Endodermal cell (in vitro differentiated cells): Measurements from ENCODE around the gene KIF6. TPM values are rescaled to one million over a fixed set of nuclear protein-coding genes. Genes with fewer than 3 reads are reported as not detected.

Source experiments
- DNase-seq: peaks from one replicate; pipeline ENCODE4 v3.0.0-alpha.2; 2017
- H3K27ac ChIP-seq: 2 replicates; pipeline ENCODE4 v1.5.1; 2013; ENCODE audit warnings: mild to moderate bottlenecking, low read depth, low read length, moderate library complexity
- H3K27me3 ChIP-seq: 2 replicates; pipeline ENCODE4 v1.6.1; 2013; ENCODE audit warnings: mild to moderate bottlenecking, low read length, moderate library complexity; ENCODE audit not compliant: insufficient read depth, control insufficient read depth, poor library complexity, severe bottlenecking
- H3K36me3 ChIP-seq: 2 replicates; pipeline ENCODE4 v1.7.0; 2013; ENCODE audit warnings: mild to moderate bottlenecking, low read length, moderate library complexity; ENCODE audit not compliant: control insufficient read depth, insufficient read depth
- H3K4me1 ChIP-seq: one replicate; pipeline ENCODE4 v1.7.0; 2013; ENCODE audit warnings: low read length; ENCODE audit not compliant: control insufficient read depth, insufficient read depth
- H3K4me3 ChIP-seq: 2 replicates; pipeline ENCODE4 v1.5.1; 2013; ENCODE audit warnings: mild to moderate bottlenecking, low read length, moderate library complexity
- H3K9ac ChIP-seq: 2 replicates; pipeline ENCODE4 v1.6.1; 2013; ENCODE audit warnings: mild to moderate bottlenecking, low read length, moderate library complexity; ENCODE audit not compliant: poor library complexity, severe bottlenecking; ENCODE audit errors: extremely low read depth
- H3K9me3 ChIP-seq: 2 replicates; pipeline ENCODE4 v1.6.1; 2013; ENCODE audit warnings: mild to moderate bottlenecking, low read length, moderate library complexity; ENCODE audit not compliant: control insufficient read depth
- H3K27ac Mint-ChIP-seq: 2 replicates; pipeline ENCODE4 v1.8.0; 2020; ENCODE audit warnings: mixed read lengths
- H3K27me3 Mint-ChIP-seq: 2 replicates; pipeline ENCODE4 v1.8.0; 2021; ENCODE audit warnings: mild to moderate bottlenecking, mixed read lengths; ENCODE audit not compliant: insufficient read depth
- H3K36me3 Mint-ChIP-seq: 2 replicates; pipeline ENCODE4 v1.8.0; 2020; ENCODE audit warnings: low read depth, mixed read lengths
- H3K4me1 Mint-ChIP-seq: 2 replicates; pipeline ENCODE4 v1.8.0; 2020; ENCODE audit warnings: mixed read lengths
- H3K4me3 Mint-ChIP-seq: 2 replicates; pipeline ENCODE4 v1.8.0; 2020; ENCODE audit warnings: mild to moderate bottlenecking, moderate library complexity, mixed read lengths
- H3K9me3 Mint-ChIP-seq: 2 replicates; pipeline ENCODE4 v1.8.0; 2020; ENCODE audit warnings: mild to moderate bottlenecking, mixed read lengths
- CTCF ChIP-seq: fragments of 200-600 bp; sonication (generic); conservative IDR thresholded peaks from 2 replicates; pipeline ENCODE4 v1.5.0; 2021; ENCODE audit warnings: antibody characterized with exemption, mild to moderate bottlenecking
- WGBS, 2 experiments: methylation state at CpG; one replicate each; pipeline versions ENCODE4 v1.1.5 to v1.1.7; 2013; ENCODE audit warnings: missing lambda C conversion rate in 2 of 2, mixed read lengths in 1 of 2; ENCODE audit not compliant: insufficient coverage in 1 of 2, insufficient read length in 1 of 2; 5-methylcytosine and 5-hydroxymethylcytosine counted together
- total RNA-seq, 2 donors: library from RNA; stranded (reverse); fragmentation: NEBNext Ultra II Directional in 1 of 2; extraction: Animal tissue kit (Norgen Biotek cat#: 25700) in 1 of 2; gene quantifications; 2 replicates in 1 of 2; 3 replicates in 1 of 2; pipeline ENCODE4 v1.2.1, GENCODE V29; 2021

KIF6 gene
- total RNA-seq, 2 donors from 2014 or later, result 0.62 to 1.1 TPM

GRCh38 chr6:39407446-39407993, 317.7 kb downstream of the KIF6 start:
- no peak overlapping the region for H3K4me3 ChIP-seq
- H3K36me3 ChIP-seq, result no peaks in the 10 kb centered on the region
- H3K4me1 Mint-ChIP-seq, result no peaks in the 10 kb centered on the region
- H3K9me3 Mint-ChIP-seq, result no peaks in the 10 kb centered on the region
- no peaks in the 10 kb centered on the region for H3K27me3 Mint-ChIP-seq
- H3K9me3 ChIP-seq, result no peaks in the 10 kb centered on the region
- H3K4me3 Mint-ChIP-seq, result no peak overlapping the region
- H3K27me3 ChIP-seq, result no peaks in the 10 kb centered on the region
- H3K4me1 ChIP-seq, result no peaks in the 10 kb centered on the region
- WGBS, 2 experiments, result 86% methylated on average over 1 of the region's 1 CpG; no CpG with 5 or more reads in 1 of the 2 experiments
- H3K27ac Mint-ChIP-seq, result no peak overlapping the region
- no peak for DNase-seq
- TF ChIP-seq CTCF, result no peak
- H3K27ac ChIP-seq, result no peak overlapping the region
- no peak overlapping the region for H3K9ac ChIP-seq
- H3K36me3 Mint-ChIP-seq, result no peaks in the 10 kb centered on the region

- Histone ChIP-seq H3K4me1 (peaks cover 6% of the 10 kb centered on the region), H3K9me3 (no peaks in the 10 kb centered on the region), H3K27ac (no peak overlapping the region), H3K9ac (no peak overlapping the region), H3K36me3 (no peaks in the 10 kb centered on the region), H3K27me3 (no peaks in the 10 kb centered on the region), H3K4me3 (no peak overlapping the region)
- WGBS, 2 experiments, result 86% methylated on average over 1 of the region's 1 CpG; no CpG with 5 or more reads in 1 of the 2 experiments
- DNase-seq, result no peak
- no peaks in the 10 kb centered on the region for H3K27me3 Mint-ChIP-seq
- H3K4me3 Mint-ChIP-seq, result no peak overlapping the region
- peaks cover 5% of the 10 kb centered on the region for H3K4me1 Mint-ChIP-seq
- TF ChIP-seq CTCF, result no peak
- H3K27ac Mint-ChIP-seq, result no peak overlapping the region
- peaks cover 3% of the 10 kb centered on the region for H3K9me3 Mint-ChIP-seq
- H3K36me3 Mint-ChIP-seq, result no peaks in the 10 kb centered on the region
These were observed 320.9 kb downstream of the KIF6 start for GRCh38 chr6:39404312-39404711.

GRCh38 chr6:39403304-39403703, 321.9 kb downstream of the KIF6 start:
- peaks cover 3% of the 10 kb centered on the region for H3K9me3 Mint-ChIP-seq
- peaks cover 3% of the 10 kb centered on the region for H3K27me3 ChIP-seq
- no peak overlapping the region for H3K27ac ChIP-seq
- H3K36me3 ChIP-seq, result no peaks in the 10 kb centered on the region
- peaks cover 5% of the 10 kb centered on the region for H3K4me1 Mint-ChIP-seq
- H3K27ac Mint-ChIP-seq, result no peak overlapping the region
- no peaks in the 10 kb centered on the region for H3K36me3 Mint-ChIP-seq
- H3K9me3 ChIP-seq, result no peaks in the 10 kb centered on the region
- no peak overlapping the region for H3K9ac ChIP-seq
- H3K4me3 Mint-ChIP-seq, result no peak overlapping the region
- no peak overlapping the region for H3K4me3 ChIP-seq
- peaks cover 6% of the 10 kb centered on the region for H3K4me1 ChIP-seq
- DNase-seq, result no peak
- TF ChIP-seq CTCF, result no peak
- no peaks in the 10 kb centered on the region for H3K27me3 Mint-ChIP-seq
